ENCODE data around the gene BCL2.

DNA sequence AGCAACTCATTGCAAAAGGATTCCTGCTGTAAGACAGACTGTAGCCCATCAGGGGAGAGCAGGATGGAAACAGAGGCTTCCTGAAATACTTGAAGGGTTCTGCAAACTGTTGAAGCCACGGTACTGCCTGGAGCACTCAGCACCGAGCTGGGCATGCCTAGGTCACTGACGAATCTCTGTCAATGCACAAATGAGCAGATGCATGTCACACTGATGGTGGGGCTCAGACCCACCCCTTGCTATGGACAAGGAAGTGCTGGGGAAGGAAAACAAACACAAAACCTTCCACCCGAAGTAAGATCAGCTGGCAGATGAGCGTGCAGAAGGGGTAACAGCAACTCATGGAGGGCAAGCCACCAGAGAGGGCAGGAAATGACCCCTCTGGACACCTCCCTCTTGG, 136.7 kb downstream of the BCL2 start:
- TF ChIP-seq, protein P1, sequence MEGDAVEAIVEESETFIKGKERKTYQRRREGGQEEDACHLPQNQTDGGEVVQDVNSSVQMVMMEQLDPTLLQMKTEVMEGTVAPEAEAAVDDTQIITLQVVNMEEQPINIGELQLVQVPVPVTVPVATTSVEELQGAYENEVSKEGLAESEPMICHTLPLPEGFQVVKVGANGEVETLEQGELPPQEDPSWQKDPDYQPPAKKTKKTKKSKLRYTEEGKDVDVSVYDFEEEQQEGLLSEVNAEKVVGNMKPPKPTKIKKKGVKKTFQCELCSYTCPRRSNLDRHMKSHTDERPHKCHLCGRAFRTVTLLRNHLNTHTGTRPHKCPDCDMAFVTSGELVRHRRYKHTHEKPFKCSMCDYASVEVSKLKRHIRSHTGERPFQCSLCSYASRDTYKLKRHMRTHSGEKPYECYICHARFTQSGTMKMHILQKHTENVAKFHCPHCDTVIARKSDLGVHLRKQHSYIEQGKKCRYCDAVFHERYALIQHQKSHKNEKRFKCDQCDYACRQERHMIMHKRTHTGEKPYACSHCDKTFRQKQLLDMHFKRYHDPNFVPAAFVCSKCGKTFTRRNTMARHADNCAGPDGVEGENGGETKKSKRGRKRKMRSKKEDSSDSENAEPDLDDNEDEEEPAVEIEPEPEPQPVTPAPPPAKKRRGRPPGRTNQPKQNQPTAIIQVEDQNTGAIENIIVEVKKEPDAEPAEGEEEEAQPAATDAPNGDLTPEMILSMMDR (conservative IDR thresholded peaks at IDR 0.05 in 1 of 2, IDR thresholded peaks at IDR 0.05 in 1 of 2; ENCODE audit: extremely low read depth in 1 of 2, insufficient read depth in 1 of 2, low read depth in 1 of 2, low read length in 2 of 2) = no peak
- no peak for TF ChIP-seq EZH2 (IDR thresholded peaks at IDR 0.05; ENCODE audit: borderline replicate concordance, low read length)

All from mammary epithelial cell (primary cell).